HG02678 (cell line): Measurements from ENCODE around the gene SCGB1C1.
"Not testable (repeated sequence)": the region's sequence is repeated elsewhere in the genome, so short reads cannot be mapped to it uniquely, and the experiment has no call there.

Experiments
- ATAC-seq: cut with Tn5 transposase; IDR thresholded peaks from one replicate; pipeline ENCODE4 v1.9.1; 2021; ENCODE audit warnings: mild to moderate bottlenecking, moderate library complexity; ENCODE audit not compliant: unreplicated experiment

SCGB1C1 gene

DNA sequence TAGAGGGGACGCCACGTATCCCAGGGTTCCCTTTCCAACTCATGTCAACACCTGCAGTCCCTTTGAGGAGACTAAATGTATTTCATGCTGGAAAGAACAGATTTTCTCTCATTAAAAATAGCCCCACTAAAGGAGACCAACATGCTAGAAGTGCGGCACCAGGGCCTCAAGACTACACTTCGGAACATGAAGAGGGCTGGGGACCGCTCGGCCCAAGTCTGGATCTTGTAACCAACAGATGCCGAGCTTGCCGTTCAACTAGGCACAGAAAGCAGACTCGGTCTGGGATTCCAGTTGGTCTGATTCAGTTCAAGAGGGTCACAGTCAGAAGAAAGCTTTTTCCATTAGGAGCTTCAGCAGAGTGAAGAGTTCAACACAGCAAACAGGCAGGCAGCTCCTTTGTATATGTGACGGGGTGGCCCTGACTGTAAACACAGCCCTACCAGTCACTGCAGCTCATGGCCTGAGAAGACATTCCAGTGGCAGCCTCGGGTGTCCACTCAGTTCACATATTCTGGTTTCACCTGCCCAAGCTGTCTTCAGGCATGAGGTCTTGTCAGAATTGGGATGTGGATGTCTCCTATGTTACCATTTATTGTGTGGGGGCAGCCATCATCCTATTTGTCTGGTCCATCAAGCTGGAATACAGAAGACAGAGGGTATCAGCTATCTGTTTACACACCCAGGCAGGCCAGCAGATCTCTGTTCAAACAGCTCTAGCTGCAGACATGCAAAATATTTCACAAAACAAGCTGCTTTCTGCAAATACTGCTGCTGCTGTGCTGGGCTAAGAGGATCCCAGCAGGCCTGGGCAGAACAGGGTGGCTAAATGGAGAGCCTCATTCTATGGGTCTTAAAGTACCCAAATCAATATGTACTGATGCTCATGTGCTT is 23.4 kb downstream of the SCGB1C1 start:
- ATAC-seq: no peak

DNA sequence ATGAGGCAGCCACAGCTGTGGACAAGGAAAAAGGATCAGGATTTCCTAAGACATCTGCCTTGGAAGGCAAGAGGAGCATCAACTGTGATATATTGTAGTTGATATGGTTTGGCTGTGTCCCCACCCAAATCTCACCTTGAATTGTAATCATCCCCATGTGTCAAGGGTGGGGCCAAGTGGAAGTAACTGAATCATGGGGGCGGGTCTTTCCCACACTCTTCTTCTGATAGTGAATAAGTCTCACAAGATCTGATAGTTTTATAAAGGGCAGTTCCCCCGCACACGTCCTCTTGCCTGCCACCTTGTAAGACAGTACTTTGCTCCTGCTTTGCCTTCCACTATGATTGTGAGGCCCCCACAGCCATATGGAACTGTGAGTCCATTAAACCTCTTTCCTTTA is 24.8 kb downstream of the SCGB1C1 start:
- no peak for ATAC-seq

GRCh38 chr11:218815-219593 is 26.1 kb downstream of the SCGB1C1 start:
- ATAC-seq: no peak

- not testable (repeated sequence) for ATAC-seq
Measured at GRCh38 chr11:220641-221215, 27.9 kb downstream of the SCGB1C1 start.

DNA sequence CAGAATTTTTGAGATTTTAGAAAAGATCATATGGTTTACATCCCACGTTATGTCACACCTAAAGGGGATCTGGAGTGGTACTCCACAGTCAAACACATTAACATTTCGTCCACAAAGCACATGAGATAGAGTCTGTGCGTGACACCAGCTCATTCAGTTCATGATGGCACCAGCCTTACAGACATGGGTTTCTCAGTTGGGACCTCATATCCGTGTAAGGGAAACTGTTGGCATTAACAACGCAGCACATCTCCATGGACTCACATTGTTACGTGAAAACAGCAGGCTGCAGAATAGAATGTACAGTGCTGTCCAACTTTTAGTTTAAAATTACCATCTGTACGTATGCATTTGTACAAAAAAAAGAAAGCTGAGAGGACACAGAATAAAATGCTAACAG is 28.7 kb downstream of the SCGB1C1 start:
- ATAC-seq: no peak

GRCh38 chr11:221998-222789 is 29.3 kb downstream of the SCGB1C1 start:
- ATAC-seq: no peak

GRCh38 chr11:223026-223789 is 30.3 kb downstream of the SCGB1C1 start:
- no peak for ATAC-seq

- no peak for ATAC-seq
Measured at GRCh38 chr11:223884-224283, 31.0 kb downstream of the SCGB1C1 start.

GRCh38 chr11:224424-224823 is 31.5 kb downstream of the SCGB1C1 start:
- no peak for ATAC-seq

- peak; percentile 50 for ATAC-seq
Measured at GRCh38 chr11:225734-226453, 33.0 kb downstream of the SCGB1C1 start.

DNA sequence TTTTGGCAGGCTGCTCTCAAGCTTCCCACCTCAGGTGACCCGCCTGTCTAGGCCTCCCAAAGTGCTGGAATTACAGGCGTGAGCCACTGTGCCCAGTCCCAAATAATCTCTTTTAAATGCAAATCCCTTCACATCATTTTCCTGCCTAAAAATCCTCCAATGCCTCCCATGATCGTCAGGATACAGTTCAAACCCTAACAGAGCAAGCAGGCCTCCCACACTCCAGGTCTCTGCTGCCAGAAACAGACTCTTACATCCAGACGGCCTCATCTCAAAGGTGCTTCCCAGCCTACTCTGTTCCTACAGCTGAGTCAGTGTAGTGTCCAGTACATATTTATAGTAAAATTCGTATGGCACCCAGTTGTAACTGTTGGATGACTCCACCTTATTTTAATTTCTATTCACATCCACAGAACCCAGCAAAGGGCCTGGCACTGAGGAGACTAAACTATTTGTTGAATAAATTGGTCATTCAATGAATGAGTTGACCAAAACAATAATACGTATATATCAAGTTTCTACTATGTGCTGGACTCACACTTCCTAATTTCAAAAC is 35.0 kb downstream of the SCGB1C1 start:
- no peak for ATAC-seq

DNA sequence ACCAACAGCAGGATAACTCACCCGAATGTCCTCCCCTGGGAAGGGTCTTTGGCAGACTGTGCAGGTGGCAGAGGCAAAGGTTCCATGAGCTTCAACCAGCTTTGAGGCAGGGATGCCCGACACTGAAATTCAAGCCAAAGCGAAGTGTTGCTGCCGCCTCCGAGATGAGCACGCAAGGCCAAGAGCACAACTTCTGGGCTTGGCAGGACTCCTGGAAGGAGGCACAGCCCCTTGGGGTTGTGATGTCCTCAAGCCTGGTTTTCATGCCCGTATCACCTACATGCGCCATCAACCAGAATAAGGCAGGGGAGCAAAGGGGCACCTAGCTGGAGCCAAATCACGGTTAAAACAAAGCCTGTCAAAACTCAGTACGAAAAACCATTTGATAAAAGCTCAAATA is 37.6 kb downstream of the SCGB1C1 start:
- no peak for ATAC-seq

- no peak for ATAC-seq
Measured at GRCh38 chr11:232783-233565, 40.1 kb downstream of the SCGB1C1 start.

DNA sequence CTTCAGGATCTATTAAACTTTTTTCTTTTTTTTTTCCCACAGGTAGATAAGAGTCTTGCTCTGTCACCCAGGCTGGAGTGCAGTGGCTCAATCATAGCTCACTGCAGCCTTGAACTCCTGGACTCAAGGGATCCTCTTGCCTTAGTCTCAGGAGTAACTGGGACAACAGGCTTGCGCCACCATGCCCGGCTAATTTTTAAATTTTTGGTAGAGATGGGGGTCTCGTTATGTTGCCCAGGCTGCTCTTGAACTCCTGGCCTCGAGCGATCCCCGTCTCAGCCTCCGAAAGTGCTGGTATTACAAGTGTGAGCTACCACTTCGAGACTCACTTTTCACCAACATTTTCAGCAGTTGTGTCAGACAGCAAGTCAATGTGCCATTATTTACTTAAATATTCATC is 42.3 kb downstream of the SCGB1C1 start:
- no peak for ATAC-seq

- peak; percentile 5 for ATAC-seq
Measured at GRCh38 chr11:235609-235996, 42.7 kb downstream of the SCGB1C1 start.

DNA sequence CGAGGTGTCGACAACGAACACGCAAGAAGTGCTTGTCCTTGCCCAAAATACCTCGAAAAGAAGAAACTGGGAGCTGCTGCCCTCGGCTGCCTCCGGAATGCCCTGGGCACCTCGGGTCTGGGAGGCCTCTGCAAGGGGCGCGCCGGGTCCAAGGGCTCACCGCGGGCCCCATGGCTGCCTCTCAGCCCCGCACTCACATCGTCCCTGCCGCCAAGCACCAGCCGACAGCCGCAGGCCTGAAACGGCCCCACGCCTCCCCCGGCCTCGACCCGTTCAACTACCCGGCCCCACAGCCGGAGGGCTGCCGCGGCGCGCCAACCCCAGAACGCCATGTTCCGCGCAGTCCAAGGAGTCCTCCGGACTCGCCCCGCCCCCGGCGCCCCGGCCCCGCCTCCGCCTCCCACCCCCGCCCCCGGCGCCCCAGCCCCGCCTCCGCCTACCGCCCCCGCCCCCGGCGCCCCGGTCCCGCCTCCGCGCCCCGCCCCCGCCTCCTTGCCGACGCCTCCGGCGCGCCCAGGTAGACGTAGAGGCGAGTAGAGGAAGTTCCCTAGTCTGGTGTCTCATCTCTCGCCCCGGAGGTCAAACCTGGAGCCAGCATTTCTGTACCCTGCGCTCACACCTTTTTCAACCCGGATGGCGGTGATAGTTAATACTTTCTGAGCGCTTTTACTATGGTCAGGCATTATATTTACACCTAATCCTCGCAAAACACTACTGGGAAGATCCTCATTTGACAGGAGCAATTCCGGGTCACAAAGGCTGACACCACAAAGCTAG is 43.3 kb downstream of the SCGB1C1 start, which contains the start of gene SIRT3:
TSS of gene SIRT3 (minus strand) at position 346 of the 777 bp plus-strand sequence. CDS start at position 332, 14 bp downstream.
- peak; percentile 78 for ATAC-seq
